Measurements from ENCODE around the gene HSD17B14.
"Not testable (repeated sequence)": the region's sequence is repeated elsewhere in the genome, so short reads cannot be mapped to it uniquely, and the experiment has no call there.

Gene HSD17B14

DNA sequence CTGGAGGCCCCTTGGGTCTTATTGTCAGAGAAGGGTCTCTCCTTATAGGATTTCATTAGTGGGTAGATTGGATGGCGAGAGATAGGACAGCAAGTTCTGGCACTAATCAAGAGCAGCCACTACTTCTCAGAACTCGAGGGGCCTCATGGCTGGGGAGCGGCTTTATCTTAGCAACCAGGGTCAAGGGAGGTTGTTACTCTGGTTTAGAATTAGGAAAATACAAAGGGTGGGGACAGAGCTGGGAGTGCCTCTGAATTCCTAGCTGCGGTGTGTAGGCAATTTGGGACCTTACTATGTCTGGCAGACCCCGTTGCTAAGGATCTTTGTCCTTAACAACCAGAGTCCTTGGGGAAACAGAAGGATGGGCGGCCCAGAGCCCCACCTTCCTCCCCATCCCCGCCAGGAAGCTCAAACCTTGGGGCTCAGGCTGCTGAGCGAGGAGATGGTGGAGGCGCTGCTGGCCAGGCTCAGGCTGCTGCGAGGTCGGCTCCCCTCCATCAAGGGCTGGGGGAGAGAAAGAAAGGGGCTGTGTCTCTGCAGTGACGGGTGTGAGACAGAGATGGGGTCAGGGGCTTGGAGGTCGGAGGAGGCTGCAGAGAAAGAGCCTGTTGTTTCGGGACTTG is 30.9 kb upstream of the HSD17B14 start:
- no peak for DNase-seq

DNA sequence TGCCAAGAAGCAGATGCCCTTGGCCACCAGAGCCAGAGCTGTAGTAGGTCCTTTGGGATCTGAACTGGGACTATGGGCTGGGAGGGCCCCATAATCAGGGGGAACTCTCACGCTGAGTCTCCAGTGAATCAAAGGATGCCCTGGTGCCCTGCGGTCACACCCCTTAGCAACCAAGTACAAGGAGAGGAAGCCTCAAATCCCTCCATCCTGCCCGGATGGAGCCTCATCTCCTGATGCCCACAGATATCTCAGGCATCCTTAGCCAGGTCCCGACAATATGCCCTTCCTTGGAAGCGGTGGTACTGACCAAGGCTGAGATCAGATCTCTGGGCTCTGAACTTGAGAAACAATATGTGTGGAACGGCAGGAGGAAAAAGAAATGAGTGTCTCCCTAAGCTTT is 30.4 kb upstream of the HSD17B14 start:
- no peak for DNase-seq

DNA sequence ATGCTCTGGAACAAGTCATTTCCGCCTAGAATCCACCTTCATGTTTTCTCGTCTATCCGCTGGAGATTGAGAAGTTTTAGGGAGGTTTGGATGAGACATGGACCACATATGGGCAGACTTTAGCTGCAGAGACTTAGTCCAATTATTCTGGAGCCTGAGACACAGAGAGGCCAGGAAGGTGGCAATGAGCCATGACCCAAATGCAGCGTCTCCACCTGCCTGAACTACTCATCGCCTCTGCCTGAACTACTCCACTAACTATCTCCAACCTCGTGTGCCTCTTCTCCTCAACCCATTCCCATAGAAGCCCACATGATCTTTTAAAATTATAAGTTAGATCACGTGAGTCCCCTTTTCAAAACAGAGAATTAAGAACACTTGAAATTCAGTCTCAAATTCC is 26.5 kb upstream of the HSD17B14 start:
- DNase-seq: peak in 1 of 3 experiments; percentile 31

DNA sequence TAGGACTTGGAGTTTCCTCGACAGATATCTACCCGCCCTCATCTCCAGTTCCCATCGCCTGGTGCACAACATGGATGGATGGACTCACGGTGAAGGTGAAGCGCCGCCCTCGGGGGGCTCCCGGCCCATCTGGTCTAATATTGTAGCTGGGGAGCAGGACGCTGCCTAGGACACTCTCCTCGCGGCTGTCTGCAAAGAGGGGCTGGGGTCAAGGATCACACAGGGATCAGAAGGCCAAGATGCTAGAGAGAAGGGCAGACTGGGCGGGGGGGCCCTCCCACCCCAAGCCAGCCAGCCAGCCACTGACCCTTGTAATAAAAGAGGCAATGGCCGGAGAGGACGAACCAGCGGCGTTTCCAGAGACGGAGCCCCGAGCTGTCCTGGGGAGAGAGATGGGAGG is 25.0 kb upstream of the HSD17B14 start:
- no peak for DNase-seq

DNA sequence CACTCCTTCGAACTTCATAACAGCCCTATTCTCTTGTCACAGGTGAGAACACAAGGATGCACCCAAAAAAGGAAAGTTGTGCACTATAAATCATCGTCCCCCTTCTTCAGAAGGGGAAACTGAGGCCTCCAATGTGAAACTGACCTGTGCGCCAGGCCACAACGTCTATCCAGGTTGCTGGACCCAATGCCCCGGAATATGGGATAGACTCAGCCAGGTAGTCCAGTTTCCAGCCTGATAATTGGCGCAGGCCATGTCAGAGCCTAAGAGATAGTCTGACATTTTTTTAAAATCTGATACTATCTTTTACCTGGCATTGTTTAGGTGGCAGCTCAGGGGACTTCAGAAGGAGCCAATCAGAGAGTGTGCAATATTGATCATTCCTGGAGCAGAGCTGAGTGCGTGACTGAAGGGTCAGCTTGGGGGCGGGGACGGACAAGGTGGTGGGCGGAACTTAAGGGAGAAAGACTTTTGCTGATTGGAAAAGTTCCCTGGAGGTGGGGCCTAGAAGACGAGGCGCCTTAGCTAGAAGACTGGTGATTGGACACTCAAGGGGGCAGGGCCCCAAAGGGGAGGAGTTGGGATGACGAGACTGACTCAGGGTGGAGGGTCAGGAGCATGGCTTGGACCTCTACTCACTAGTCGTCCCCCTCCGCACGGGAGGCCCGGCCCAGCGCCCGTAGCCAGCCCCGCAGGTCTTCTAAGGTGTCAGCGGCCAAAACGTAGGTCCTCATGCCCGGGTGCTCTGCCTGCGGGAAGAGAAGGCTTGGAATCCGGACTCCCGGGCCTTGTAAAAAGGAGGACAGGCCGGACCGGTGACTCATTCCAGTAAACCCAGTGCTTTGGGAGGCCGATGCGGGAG is 23.7 kb upstream of the HSD17B14 start:
- DNase-seq: no peak

DNA sequence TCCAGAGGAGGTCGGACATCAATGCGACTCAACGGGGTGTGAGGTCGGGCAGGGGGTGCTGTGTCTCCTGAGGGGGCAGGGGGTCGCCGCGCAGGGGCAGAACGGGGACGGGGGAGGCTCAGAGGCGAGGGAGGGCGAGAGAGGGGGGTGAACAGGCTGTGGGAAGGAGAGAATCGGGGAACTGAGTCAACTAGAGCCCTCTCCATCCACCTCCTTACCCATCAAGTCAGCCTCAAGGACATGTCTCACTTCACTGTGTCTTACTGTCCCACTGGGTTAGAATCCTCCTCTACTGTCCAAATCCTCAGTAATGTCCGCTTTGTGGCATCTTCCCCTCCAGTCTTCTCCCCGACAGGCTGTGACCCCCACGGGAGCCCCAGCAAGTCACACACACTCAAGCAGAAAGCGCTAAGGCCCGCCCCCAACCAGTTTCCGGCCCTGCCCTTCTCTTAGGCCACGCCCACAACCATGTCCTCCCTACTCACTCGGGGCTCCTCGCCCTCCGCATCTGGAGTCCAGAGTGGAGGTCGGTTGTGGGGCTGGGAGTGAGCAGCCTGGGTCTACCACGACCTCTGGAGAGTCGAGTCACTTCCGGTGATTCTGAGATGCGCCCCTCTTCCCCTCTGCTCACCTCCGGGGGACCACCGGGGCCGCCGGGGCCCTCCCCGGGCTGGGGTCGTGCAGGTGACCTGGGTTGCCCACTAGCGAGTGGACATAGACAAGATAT is 22.9 kb upstream of the HSD17B14 start:
- no peak for DNase-seq

DNA sequence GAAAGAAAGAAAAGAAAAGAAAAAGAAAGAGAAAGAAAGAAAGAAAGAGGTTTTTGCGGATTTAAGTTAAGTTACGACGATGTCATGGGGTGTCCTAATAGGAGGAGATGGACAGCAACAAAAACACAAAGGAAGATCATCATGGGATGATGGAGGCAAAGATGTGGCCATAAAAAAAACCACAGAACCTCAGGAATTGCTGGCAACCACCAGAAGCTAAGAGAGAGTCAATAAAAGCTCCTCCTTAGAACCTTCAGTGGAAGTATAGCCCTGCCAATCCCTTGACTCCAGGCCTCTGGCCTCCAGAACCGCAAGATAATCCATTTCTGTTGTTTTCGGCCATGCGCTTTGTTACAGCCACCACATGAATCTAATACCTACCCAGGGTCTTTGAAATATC is 20.6 kb upstream of the HSD17B14 start:
- peak in 1 of 3 experiments; percentile 40 for DNase-seq

DNA sequence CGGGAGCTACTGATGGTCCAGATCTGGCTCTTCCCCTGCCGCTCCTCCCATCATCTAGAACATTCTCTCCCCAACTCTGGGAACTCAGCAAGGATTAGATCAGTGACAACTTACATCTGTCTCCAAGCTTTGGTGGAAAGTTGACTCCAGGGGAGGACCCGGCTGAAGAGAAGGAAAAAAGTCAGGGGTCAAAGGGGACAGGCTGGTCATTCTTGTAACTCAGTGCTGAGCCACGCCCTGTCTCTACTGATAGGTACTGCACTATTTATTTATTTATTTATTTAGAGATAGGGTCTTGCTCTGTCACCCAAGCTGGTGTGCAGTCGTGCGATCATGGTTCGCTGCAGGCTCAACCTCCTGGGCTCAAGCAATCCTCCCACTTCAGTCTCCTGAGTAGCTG is 17.8 kb upstream of the HSD17B14 start:
- DNase-seq: no peak

DNA sequence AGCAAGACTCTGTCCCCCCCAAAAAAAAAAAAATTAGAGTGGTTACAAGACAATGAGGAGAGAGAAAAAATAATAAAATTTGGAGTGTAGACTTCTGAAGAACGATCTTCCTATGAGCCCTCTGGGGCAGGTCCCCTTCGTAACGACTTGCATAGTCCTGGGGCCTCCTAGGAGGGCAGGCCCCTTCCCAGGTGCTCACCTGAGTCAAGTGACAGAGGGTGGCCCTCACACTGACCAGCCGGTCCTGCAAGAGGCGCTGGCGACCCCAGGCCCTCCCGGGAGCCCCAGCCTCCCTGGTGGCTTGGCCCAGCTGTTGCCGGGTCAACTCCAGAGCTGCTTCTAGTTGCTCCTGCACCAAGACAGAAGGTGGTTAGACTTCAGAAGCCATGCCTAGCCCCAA is 17.2 kb upstream of the HSD17B14 start:
- no peak for DNase-seq

DNA sequence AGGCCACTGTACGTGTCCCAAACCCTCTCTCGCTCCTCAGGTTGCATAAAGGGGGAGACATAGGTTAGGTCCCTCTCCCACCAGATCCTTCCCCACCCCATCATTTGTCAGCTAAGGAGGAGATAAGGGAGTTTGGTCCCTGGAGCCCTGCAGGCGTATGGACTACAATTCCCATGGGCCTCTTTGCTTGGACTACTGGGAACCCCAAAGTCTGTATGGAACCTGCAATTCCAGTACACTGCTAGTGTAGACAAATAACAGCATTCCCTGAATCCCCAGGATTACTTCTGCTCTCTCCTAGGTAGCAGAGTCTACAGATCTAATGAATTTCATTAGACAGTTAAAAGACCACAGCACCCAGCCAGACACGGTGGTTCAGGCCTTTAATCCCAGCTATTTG is 16.0 kb upstream of the HSD17B14 start:
- DNase-seq: no peak

DNA sequence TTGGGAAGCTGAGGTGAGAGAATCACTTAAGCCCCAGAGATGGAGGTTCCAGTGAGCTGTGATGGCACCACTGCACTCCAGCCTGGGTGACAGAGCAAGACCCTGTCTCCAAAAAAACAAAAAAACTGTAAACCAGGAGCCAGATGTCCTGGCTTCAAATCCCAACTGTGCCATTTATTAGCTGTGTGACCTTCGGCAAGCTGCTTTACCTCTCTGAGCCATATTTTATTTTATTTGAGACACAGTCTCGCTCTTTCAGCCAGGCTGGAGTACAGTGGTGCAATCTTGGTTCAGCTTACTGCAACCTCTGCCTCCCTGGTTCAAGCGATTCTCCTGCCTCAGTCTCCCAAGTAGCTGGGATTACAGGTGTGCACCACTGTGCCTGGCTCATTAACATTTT is 10.4 kb upstream of the HSD17B14 start:
- not testable (repeated sequence) for DNase-seq

DNA sequence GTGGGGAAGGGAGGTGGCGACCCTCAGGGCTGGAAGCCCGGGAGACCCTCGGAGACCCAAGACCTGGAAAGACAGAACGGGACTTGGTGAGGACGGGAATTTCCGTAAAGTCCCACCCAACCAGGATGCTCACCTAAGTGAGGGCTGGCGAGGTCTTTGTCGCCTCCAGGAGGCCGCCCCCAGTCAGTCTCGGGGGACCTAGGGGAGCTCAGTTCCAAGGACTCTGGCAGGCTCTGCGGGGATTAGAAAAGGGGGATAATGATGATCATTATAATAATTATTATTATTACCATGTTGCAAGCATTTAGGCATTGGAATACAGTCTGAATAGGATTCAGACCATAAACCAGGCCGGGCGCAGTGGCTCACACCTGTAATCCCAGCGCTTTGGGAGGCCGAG is 9.1 kb upstream of the HSD17B14 start:
- DNase-seq: no peak

DNA sequence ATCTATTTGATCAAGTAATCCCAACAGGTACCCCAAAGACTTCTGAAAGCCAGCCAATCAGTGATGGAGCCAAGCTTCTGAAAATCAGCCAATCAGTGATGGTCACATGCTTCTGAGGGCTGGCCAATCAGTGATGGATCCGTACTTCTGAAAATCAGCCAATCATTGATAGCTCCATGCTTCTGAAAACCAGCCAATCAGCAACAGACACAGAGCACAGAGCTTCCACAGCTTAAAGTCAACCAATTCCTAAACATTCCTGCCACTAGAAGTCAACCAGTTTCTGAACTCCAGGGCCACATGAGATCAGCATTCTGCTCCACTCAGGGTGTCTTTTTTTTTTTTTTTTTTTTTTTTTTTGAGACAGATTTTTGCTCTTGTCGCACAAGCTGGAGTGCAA is 8.2 kb upstream of the HSD17B14 start:
- DNase-seq: peak in 1 of 3 experiments; percentile 24

DNA sequence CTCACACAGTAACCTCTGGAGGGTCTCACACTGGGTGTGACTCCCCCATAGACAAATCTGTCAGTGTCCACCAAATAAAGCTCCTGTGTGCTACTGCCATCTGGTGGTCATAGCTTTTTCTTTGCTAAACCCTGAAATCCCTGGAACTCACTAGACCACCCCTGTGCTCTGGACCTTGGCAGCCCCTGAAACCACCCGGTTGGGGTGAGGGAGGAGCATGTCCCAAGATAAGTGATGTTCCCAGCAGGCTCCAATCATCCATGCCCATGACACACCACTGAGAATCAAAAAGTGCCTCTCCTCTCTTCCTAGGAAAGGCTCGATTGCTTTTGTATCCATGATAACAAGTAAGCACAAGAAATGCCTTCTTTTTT is 6.5 kb upstream of the HSD17B14 start:
- peak; percentile 54 to 78 (median 73) for DNase-seq

DNA sequence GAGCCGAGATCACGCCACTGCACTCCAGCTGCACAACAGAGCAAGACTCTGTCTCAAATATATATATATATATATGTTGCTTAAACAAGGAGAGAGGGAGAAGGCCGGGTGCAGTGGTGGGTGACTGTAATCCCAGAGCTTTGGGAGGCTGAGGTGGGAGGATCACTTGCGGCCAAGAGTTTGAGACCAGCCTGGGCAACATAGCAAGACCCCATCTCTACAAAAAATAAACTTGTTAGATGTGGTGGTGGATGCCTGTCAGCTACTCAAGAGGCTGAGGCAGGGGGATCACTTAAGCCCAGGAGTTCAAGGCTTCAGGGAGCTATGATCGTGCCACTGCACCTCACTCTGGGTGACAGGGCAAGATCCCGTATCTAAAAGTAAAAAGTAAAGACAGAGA is 5.3 kb upstream of the HSD17B14 start:
- DNase-seq: no peak

DNA sequence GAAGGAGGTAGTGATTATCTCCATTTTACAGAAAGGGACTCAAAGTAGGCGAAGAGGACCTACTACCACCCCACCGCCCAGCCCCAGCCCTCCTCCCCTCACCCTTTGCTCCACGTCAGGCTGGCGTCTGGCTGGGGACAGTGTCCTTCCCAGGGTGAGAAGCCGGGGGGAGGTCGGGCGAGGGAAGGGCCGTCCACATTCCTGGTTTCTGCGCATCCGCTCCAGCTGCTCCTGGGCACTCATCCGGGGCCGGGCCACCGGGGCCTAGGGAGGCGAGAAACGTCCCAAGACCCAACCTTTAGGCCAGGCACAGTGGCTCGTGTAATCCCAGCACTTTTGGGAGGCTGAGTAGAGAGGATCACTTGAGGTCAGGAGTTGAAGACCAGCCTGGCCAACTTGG is 4.8 kb upstream of the HSD17B14 start:
- no peak for DNase-seq

DNA sequence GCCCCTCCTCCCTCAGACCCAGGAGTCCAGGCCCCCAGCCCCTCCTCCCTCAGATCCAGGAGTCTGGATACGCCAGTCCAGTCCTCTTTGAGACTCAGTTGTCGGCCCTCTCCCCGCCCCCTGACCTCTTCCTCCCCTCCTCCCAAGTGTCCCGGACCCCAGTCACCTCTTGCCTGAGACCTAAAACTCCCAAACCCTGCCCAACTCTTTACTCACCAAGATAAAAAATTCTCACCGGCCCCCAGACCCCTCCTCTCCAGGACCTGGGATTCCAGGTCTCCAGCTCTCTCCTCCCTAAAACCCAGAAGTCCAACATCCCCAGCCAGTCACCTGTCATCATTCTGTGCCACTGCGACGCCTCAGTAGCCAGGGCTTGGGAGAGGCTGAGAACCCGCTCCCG is 1.4 kb upstream of the HSD17B14 start:
- DNase-seq: no peak

DNA sequence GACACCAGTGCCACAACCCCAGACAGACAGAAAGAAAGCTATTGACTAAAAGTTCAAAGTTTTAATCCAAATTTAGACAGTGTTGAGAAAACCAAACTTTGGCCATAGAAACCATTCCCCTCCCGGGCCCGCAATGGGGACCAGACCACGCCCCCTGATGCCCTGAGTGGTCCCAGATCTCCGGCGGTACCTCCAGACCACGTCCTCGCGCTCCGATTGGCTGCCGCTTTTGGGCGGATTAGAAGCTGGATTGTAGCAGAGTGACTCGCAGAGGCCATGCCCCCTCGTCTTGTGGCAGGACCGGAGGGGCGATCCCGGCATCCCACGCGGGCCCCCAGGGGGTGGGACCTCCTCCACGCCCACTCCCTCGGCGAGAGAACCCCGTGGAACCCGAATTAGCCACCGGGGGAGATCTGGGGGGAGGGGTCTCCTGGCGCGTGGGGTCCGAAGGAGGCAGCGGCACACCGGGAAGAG is 797 bp upstream of the HSD17B14 start:
- DNase-seq: peak in 2 of 3 experiments; percentile 58 to 78

DNA sequence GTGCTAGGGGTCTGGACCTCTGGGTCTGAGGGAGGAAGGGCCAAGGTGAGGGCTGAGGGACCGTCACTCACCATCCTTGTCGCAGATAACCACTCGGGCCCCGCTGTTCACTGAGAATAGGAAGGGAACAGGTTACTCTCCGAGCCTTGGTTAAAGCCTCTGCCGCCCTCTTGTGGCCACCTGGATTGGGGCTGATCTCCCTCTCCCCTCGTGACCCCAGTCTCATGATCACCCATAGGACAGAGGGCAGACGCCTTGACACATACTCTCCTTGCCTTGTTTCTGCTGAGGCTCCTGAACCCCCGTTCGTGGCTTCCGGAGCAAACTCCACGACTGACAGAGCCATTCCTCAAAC is 580 bp downstream of the HSD17B14 start:
- DNase-seq: peak; percentile 91 to 97 (median 95)

DNA sequence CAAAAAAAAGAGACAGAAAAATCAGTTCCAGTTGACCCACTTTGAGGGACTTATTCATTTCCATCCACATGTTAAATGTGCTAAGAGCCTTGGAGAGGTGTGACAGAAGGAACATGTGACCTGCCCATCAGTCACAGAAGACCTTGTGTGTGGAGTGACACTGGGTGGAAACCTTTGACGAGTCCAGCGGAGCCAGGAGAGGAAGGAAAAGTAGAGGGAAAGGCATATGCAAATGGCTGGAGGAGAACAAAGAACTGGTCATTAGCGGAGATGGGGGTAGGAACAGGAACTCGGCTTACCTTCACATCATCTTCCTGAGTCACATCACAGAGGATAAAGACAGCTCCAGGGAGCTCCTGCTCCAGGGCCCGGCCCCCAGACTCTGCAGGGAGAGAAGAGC is 2.3 kb downstream of the HSD17B14 start:
- peak in 1 of 3 experiments; percentile 19 for DNase-seq

DNA sequence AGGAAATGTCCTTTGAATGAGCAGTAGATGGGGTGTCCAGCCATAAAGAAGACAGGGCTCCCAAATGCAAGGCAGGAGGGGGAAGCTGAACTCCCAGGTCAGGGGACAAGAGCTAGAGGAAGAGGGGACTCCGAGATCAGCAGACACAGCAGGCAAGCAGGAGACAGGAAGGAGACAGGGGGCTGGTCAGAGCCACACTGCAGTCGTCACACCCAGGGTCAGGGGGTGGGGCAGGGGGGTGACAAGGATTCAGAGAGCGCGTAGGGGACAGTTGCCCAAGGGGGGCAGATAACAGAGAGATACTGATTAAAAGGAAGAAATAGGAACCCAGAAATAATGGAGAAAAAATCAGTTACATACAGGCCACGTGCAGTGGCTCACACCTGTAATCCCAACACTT is 3.2 kb downstream of the HSD17B14 start:
- no peak for DNase-seq

DNA sequence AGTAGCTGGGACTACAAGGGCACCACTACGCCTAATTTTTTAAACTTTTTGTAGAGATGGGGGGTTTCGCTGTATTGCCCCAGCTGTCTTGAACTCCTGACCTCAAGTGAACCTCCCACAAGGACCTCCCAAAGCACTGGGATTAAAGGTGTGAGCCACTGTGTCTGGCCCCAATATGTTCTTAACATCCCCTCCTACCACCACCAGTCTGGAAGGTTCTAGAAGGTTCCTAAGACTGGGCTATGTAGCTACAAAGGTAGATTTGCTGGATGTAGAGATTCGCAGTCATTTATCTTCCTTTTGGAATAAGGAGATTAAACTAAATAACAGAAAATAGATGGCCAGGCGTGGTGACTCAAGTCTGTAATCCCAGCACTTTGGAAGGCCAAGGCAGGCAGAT is 5.3 kb downstream of the HSD17B14 start:
- DNase-seq: no peak

DNA sequence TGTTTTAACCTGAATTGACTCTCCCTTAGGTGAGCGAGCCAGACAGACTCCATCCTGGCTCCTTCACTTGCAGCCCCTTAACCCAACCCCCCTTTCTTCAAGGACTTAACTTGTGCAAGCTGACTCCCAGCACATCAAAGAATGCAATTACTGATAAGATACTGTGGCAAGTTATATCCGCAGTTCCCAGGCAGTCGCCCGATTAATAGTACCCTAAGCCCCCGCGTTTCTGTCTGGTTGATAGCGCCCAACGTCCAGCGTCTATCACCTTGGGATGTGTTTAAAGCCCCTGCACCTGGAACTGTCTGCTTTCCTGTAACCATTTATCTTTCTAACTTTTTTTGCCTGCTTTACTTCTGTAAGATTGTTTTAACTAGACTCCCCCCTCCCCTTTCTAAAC is 6.2 kb downstream of the HSD17B14 start:
- no peak for DNase-seq

DNA sequence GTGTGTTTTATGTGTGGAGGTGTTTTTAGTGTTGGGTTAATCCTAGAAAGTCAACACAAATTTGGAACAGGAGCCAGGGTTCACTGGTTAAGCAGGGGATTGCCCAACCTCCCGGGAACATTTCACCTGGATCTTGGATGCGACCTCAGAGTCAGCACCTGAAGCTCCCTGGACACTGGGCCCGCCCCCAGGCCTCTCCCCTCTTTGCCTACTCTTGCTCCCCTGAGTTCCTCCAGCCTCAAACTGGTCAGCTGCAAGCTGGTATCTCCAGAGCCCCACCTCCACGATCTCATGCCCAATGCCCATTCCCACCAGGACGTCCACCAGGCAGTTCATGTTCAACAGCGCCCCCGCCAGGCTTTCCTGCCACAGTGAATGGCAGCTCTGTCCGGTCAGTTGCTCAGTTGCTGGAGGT is 9.7 kb downstream of the HSD17B14 start:
- no peak for DNase-seq

All from NCI-H1417 (cell line).